Measurements from ENCODE around the gene UBXN6. TPM values are rescaled to one million over a fixed set of nuclear protein-coding genes. Genes with fewer than 3 reads are reported as not detected.

The UBXN6 gene
- total and polyA plus RNA-seq, 2 of the 8 experiments (the other 6 are each of a cell fraction or from before 2014, with no cell fraction given) = 28.0 to 43.8 TPM

GRCh38 chr19:4449639-4450028 lies 8.0 kb downstream of the UBXN6 start:
- CTCF ChIA-PET (ENCODE audit: partially characterized antibody) = interaction anchor here (0.9 to 6.9 kb wide), 10 partner anchors 9 to 87 kb away, joined by 3 to 34 read pairs (median 4); partner anchors contain the start of gene CHAF1A

More at GRCh38 chr19:4449639-4450028, 8.0 kb downstream of the UBXN6 start:
- no peak overlapping the region for H2BK20ac ChIP-seq (ENCODE audit: low read length)
- H3K79me1 ChIP-seq (ENCODE audit: low read depth, low read length) = no peaks in the 10 kb centered on the region
- H3K9me3 ChIP-seq (ENCODE audit: insufficient read depth in 2 of 2, low read depth in 1 of 2, low read length in 1 of 2) = no peaks in the 10 kb centered on the region
- H2BK120ac ChIP-seq (replicated peaks; ENCODE audit: low read depth, low read length) = no peak overlapping the region
- no peak overlapping the region for H2BK12ac ChIP-seq (ENCODE audit: low read depth, low read length)
- POLR2A ChIA-PET (ENCODE audit: partially characterized antibody) = interaction anchor here (0.8 to 58.1 kb wide), 6 partner anchors 22 to 81 kb away, joined by 3 to 1590 read pairs (median 3); partner anchors contain the start of genes CHAF1A, HDGFL2 and SH3GL1
- H3K4me3 ChIP-seq (ENCODE audit: extremely low read depth in 1 of 4, insufficient read depth in 2 of 4, low read depth in 3 of 4, low read length in 4 of 4) = no peak overlapping the region
- H3K27ac ChIP-seq (ENCODE audit: low read depth, low read length) = no peak overlapping the region
- H4K91ac ChIP-seq (replicated peaks; ENCODE audit: insufficient read length, low read length) = no peak overlapping the region
- H3K4me2 ChIP-seq (ENCODE audit: insufficient read depth in 1 of 2, low read depth in 2 of 2, low read length in 2 of 2) = no peak overlapping the region
- H2BK15ac ChIP-seq (ENCODE audit: low read length) = no peak overlapping the region
- no peaks in the 10 kb centered on the region for H3K27me3 ChIP-seq (replicated peaks in 1 of 4; ENCODE audit: control insufficient read depth in 3 of 4, extremely low read depth in 1 of 4, insufficient read depth in 3 of 4, low read length in 3 of 4)
- no peak overlapping the region for H4K5ac ChIP-seq (ENCODE audit: insufficient read length, low read depth, low read length)
- no peak overlapping the region for H3K14ac ChIP-seq (ENCODE audit: insufficient read length)
- no peak overlapping the region for H2BK5ac ChIP-seq (ENCODE audit: low read depth, low read length)
- no peaks in the 10 kb centered on the region; a peak in 3 of 7 replicates for H3K4me1 ChIP-seq (replicated peaks in 1 of 4; ENCODE audit: control insufficient read depth in 3 of 4, insufficient read depth in 4 of 4, low read length in 3 of 4)
- H3K4ac ChIP-seq (replicated peaks; ENCODE audit: insufficient read length, low read depth, low read length) = no peak overlapping the region
- no peak overlapping the region for H3K23ac ChIP-seq (ENCODE audit: insufficient read length)
- no peak overlapping the region; the same call in 1 of the 2 replicates for H4K8ac ChIP-seq (ENCODE audit: extremely low read depth, insufficient read depth, low read length)
- no peak overlapping the region for H3K9ac ChIP-seq (replicated peaks in 1 of 4; ENCODE audit: extremely low read depth in 1 of 4, low read depth in 3 of 4, low read length in 3 of 4)
- H3K56ac ChIP-seq (replicated peaks; ENCODE audit: insufficient read length, low read depth, low read length) = no peak overlapping the region
- H3K18ac ChIP-seq (ENCODE audit: extremely low read depth, low read length) = no peak overlapping the region
- no peaks in the 10 kb centered on the region for H3K23me2 ChIP-seq (ENCODE audit: low read depth, low read length)
- no peak overlapping the region for H2AK5ac ChIP-seq (ENCODE audit: low read depth, low read length)
- H3K79me2 ChIP-seq (ENCODE audit: control insufficient read depth in 1 of 2, insufficient read depth in 2 of 2, low read length in 2 of 2) = no peaks in the 10 kb centered on the region
- TF ChIP-seq POLR2A (IDR thresholded peaks at IDR 0.05; ENCODE audit: control extremely low read depth in 1 of 2, low read depth in 2 of 2, low read length in 2 of 2) (peak in 1 of 2 experiments; percentile 44; a peak in 1 of 3 replicates), ASH2L (IDR thresholded peaks at IDR 0.05; ENCODE audit: low read length) (no peak)
- no peak overlapping the region for H2AFZ ChIP-seq (ENCODE audit: low read length)
- no peak for FAIRE-seq
- DNase-seq (ENCODE audit: low read depth in 1 of 2, low spot score in 2 of 2) = no peak
- peaks cover 6 to 22% (median 12%) of the 10 kb centered on the region in 4 experiments; a peak in 7 of 8 replicates for H3K36me3 ChIP-seq (ENCODE audit: control insufficient read depth in 2 of 4, insufficient read depth in 4 of 4, low read length in 3 of 4)
- WGBS, 2 experiments (ENCODE audit: extremely low coverage in 1 of 2, insufficient coverage in 1 of 2, insufficient read length in 1 of 2, insufficient replicate concordance in 2 of 2, low coverage in 1 of 2, low lambda C conversion rate in 2 of 2, missing lambda C conversion rate in 1 of 2) = 93% methylated on average over 9 of the region's 9 CpGs; no CpG with 5 or more reads in 1 of the 2 experiments
- peaks cover 7 to 19% of the 10 kb centered on the region in 2 experiments for H4K20me1 ChIP-seq (replicated peaks in 1 of 2; ENCODE audit: control insufficient read depth in 1 of 2, insufficient read depth in 2 of 2, low read length in 2 of 2)
